HepG2 (cell line): Measurements from ENCODE around the gene ERLEC1. TPM values are rescaled to one million over a fixed set of nuclear protein-coding genes. Genes with fewer than 3 reads are reported as not detected.

Experiments
- ATAC-seq: fragments of 200-7000 bp; cut with Tn5 transposase; 3 replicates; pipeline ENCODE4 v1.9.1; 2020; ENCODE audit warnings: mild to moderate bottlenecking, moderate library complexity
- BruUV-seq: library from RNA; stranded (reverse); fragments of 400-500 nt; replicated peaks from 2 replicates; lab custom pipeline; 2021; lab: Mats Ljungman, UMichigan
- CTCF ChIA-PET: fragments of 300-600 bp; formaldehyde crosslinking; extraction: SDS; loops from one replicate; lab custom pipeline; 2021; ENCODE audit warnings: low total read pairs, inconsistent platforms, low intra/inter-chr PET ratio; lab: Yijun Ruan, JAX
- POLR2A ChIA-PET: fragments of 350-600 bp; sonication (Branson Sonifier 250); formaldehyde crosslinking; loops from one replicate; lab custom pipeline; 2020; ENCODE audit warnings: antibody characterized with exemption, inconsistent platforms; lab: Yijun Ruan, JAX
- DNase-seq: peaks from one replicate; pipeline ENCODE4 v3.0.0-alpha.2; 2015; ENCODE audit warnings: low spot score
- FAIRE-seq: peaks from 3 replicates; lab custom pipeline; 2011; peaks lifted over from hg19 to GRCh38; lab: Jason Lieb, UNC
- H2AFZ ChIP-seq: one replicate; pipeline ENCODE4 v1.6.1; 2011; ENCODE audit warnings: low read length, inconsistent platforms
- H3K27ac ChIP-seq: fragments of 300-600 bp; 3 replicates; pipeline ENCODE4 v1.8.0; 2011; ENCODE audit warnings: mixed run types, mild to moderate bottlenecking, mixed read lengths, low read length, inconsistent platforms; ENCODE audit not compliant: insufficient read depth; ENCODE audit errors: extremely low read length
- H3K27me3 ChIP-seq, 2 experiments: fragments of 200-600 bp in 1 of 2; 2 replicates in 1 of 2; 3 replicates in 1 of 2; pipeline versions ENCODE4 v1.6.0 to v1.8.0; 2011; ENCODE audit warnings: low read length in 2 of 2, mild to moderate bottlenecking in 2 of 2, moderate library complexity in 2 of 2, inconsistent platforms in 1 of 2; ENCODE audit not compliant: insufficient read depth in 2 of 2, control insufficient read depth in 1 of 2
- H3K36me3 ChIP-seq, 2 experiments: fragments of 200-600 bp in 1 of 2; replicated peaks in 1 of 2; 2 replicates in 1 of 2; 3 replicates in 1 of 2; pipeline versions ENCODE4 v1.5.1 to v1.8.0; 2011; ENCODE audit warnings: low read length in 2 of 2, inconsistent platforms in 1 of 2; ENCODE audit not compliant: insufficient read depth in 2 of 2, control insufficient read depth in 1 of 2
- H3K4me1 ChIP-seq: 2 replicates; pipeline ENCODE4 v1.5.1; 2012; ENCODE audit warnings: low read length, inconsistent platforms; ENCODE audit not compliant: insufficient read depth
- H3K4me2 ChIP-seq: 2 replicates; pipeline ENCODE4 v1.6.0; 2011; ENCODE audit warnings: low read depth, low read length, inconsistent platforms
- H3K4me3 ChIP-seq, 3 experiments: fragments of 200-600 bp in 1 of 3; sonication (generic), shearing (Covaris generic) in 1 of 3; replicated peaks in 1 of 3; 2 replicates each; pipeline ENCODE4 v1.5.1; 2011 to 2016; ENCODE audit warnings: low read length in 3 of 3, inconsistent platforms in 2 of 3, low read depth in 2 of 3, mild to moderate bottlenecking in 2 of 3, control low read depth in 1 of 3, mixed read lengths in 1 of 3; ENCODE audit not compliant: insufficient read depth in 1 of 3
- H3K79me2 ChIP-seq: one replicate; pipeline ENCODE4 v1.6.1; 2011; ENCODE audit warnings: low read length, inconsistent platforms; ENCODE audit not compliant: insufficient read depth
- H3K9ac ChIP-seq: 2 replicates; pipeline ENCODE4 v1.6.0; 2011; ENCODE audit warnings: mild to moderate bottlenecking, low read depth, low read length, inconsistent platforms; ENCODE audit not compliant: insufficient read depth
- H3K9me3 ChIP-seq: 2 replicates; pipeline ENCODE4 v1.5.1; 2012; ENCODE audit warnings: mild to moderate bottlenecking, low read length
- H4K20me1 ChIP-seq: 2 replicates; pipeline ENCODE4 v1.6.0; 2011; ENCODE audit warnings: inconsistent platforms, mild to moderate bottlenecking, low read length, moderate library complexity; ENCODE audit not compliant: insufficient read depth
- AFF4 ChIP-seq: sonication (generic); formaldehyde crosslinking; IDR thresholded peaks from 2 replicates; pipeline ENCODE4 v1.4.0; 2020; ENCODE audit warnings: missing genetic modification reagents
- E2F1 ChIP-seq: sonication (generic); formaldehyde crosslinking; IDR thresholded peaks from 2 replicates; pipeline ENCODE4 v1.5.0; 2020; ENCODE audit warnings: missing genetic modification reagents
- KLF13 ChIP-seq: sonication (generic); formaldehyde crosslinking; IDR thresholded peaks from 2 replicates; pipeline ENCODE4 v1.4.0; 2020; ENCODE audit warnings: mild to moderate bottlenecking, missing genetic modification reagents
- NFE2L2 ChIP-seq: fragments of 150-350 bp; IDR thresholded peaks from 2 replicates; pipeline ENCODE4 v1.6.1; 2014; ENCODE audit warnings: low read length
- SCMH1 ChIP-seq: sonication (generic); formaldehyde crosslinking; IDR thresholded peaks from 2 replicates; pipeline ENCODE4 v1.9.0; 2021; ENCODE audit warnings: missing genetic modification reagents, mild to moderate bottlenecking, borderline replicate concordance
- SMYD3 ChIP-seq: sonication (generic); formaldehyde crosslinking; IDR thresholded peaks from 2 replicates; pipeline ENCODE4 v1.8.1; 2023; ENCODE audit warnings: mild to moderate bottlenecking, missing genetic modification reagents
- ZNF101 ChIP-seq: sonication (generic); formaldehyde crosslinking; IDR thresholded peaks from 2 replicates; pipeline ENCODE4 v1.4.0; 2020; ENCODE audit warnings: mild to moderate bottlenecking, low read depth, missing genetic modification reagents, borderline replicate concordance
- ZNF556 ChIP-seq: sonication (generic); formaldehyde crosslinking; IDR thresholded peaks from 2 replicates; pipeline ENCODE4 v1.4.0; 2020; ENCODE audit warnings: mild to moderate bottlenecking, missing genetic modification reagents, borderline replicate concordance
- WGBS: methylation state at CpG from one replicate; pipeline ENCODE4 v1.1.6; 2017; ENCODE audit warnings: low lambda C conversion rate; 5-methylcytosine and 5-hydroxymethylcytosine counted together
- in situ Hi-C: cut with HindIII; loops from 2 replicates; pipeline ENCODE4 v1.10.0; 2017; ENCODE audit warnings: low pct_unique_long_range_greater_than_20kb; ENCODE audit not compliant: extremely low pct_ligation_motif_present
- intact Hi-C: fragments of 100-400 bp; cut with micrococcal nuclease; formaldehyde crosslinking; loops from one replicate; pipeline ENCODE4 v1.10.0; 2022; ENCODE audit not compliant: unreplicated experiment
- polyA plus RNA-seq, 8 experiments: library from polyadenylated mRNA; depleted of rRNA in 3 of 8; stranded (reverse) in 7 of 8; unstranded in 1 of 8; fragments of >200 nt; fragmentation: Illumina TruSeq in 4 of 8; extraction: Trizol in 4 of 8; gene quantifications; 2 replicates each; pipeline versions ENCODE4 v1.2.1 to v1.2.3, GENCODE V29; 2011 to 2016; ENCODE audit warnings: low read depth in 4 of 8, missing spikeins in 1 of 8, mixed read lengths in 1 of 8; ENCODE audit not compliant: insufficient read depth in 1 of 8
- total RNA-seq, 5 experiments: library from RNA; depleted of rRNA; stranded (reverse); fragments of >200 nt; fragmentation: Illumina TruSeq; extraction: Trizol; gene quantifications; 2 replicates each; pipeline ENCODE4 v1.2.3, GENCODE V29; 2016; ENCODE audit warnings: low read depth in 1 of 5

Gene ERLEC1
- total and polyA plus RNA-seq, 2 of the 13 experiments (the other 11 are each of a cell fraction or from before 2014, with no cell fraction given): 87.3 to 88.4 TPM

- ATAC-seq: no peak
- Histone ChIP-seq H3K9ac (no peak overlapping the region), H3K4me2 (no peak overlapping the region), H3K27me3 (no peaks in the 10 kb centered on the region), H4K20me1 (no peaks in the 10 kb centered on the region), H3K36me3 (no peaks in the 10 kb centered on the region), H3K27ac (no peak overlapping the region), H3K9me3 (no peaks in the 10 kb centered on the region), H2AFZ (no peak overlapping the region), H3K4me3 (no peak overlapping the region), H3K79me2 (no peaks in the 10 kb centered on the region), H3K4me1 (peaks cover 10% of the 10 kb centered on the region)
- BruUV-seq: no TSS peak
- intact Hi-C loops: no loop called here
- no peak for DNase-seq
- whole genome bisulfite sequencing: 95% methylated on average over 3 of the region's 3 CpGs
- ChIA-PET POLR2A (no interaction called here), CTCF (no interaction called here)
- FAIRE-seq: no peak
- TF ChIP-seq AFF4: no peak
- TF ChIP-seq ZNF556 (CRISPR knock-in tag): no peak
- no peak for TF ChIP-seq NFE2L2
- no peak for TF ChIP-seq KLF13 (CRISPR knock-in tag)
- TF ChIP-seq ZNF101 (CRISPR knock-in tag): no peak
- TF ChIP-seq E2F1 (CRISPR knock-in tag): no peak
- TF ChIP-seq SCMH1 (CRISPR knock-in tag): no peak
- TF ChIP-seq SMYD3 (CRISPR knock-in tag): no peak
- in situ Hi-C loops: no loop called here
Observed at GRCh38 chr2:53842891-53843290, 56.0 kb downstream of the ERLEC1 start.
